ENCODE data around the gene KRTAP1-4. TPM values are rescaled to one million over a fixed set of nuclear protein-coding genes. Genes with fewer than 3 reads are reported as not detected.
A peak's percentile ranks its signal among the peaks of the same experiment; 100 is the strongest.

Gene KRTAP1-4
- total and polyA plus RNA-seq, 2 of the 4 experiments (the other 2 are of a cell fraction), result not detected

- dilution Hi-C loops (cut with HindIII; ENCODE audit: low sequenced_read_pairs, unreplicated experiment), result no loop called here
- Histone ChIP-seq H4K8ac (ENCODE audit: low read depth in 2 of 2, low read length in 2 of 2) (peak within 1 kb of the TSS; percentile 95 to 99), H3K23ac (ENCODE audit: low read depth, low read length) (peak within 1 kb of the TSS; percentile 97), H2BK20ac (ENCODE audit: low read depth, low read length) (peak within 1 kb of the TSS; percentile 100), H2AK9ac (replicated peaks; ENCODE audit: low read depth, low read length, poor library complexity) (peak within 1 kb of the TSS; percentile 18), H2BK120ac (ENCODE audit: low read depth, low read length) (peak within 1 kb of the TSS; percentile 99), H3K27ac (ENCODE audit: insufficient read depth, low read length) (peak within 1 kb of the TSS; percentile 94), H3K79me1 (ENCODE audit: low read depth in 1 of 2, low read length in 2 of 2) (no peaks in the 10 kb centered on the region), H3K36me3 (ENCODE audit: control insufficient read depth, insufficient read depth, low read length) (no peaks in the 10 kb centered on the region), H4K20me1 (ENCODE audit: insufficient read depth, low read length) (no peaks in the 10 kb centered on the region), H3K56ac (ENCODE audit: extremely low read depth, insufficient read depth, low read length) (peak within 1 kb of the TSS; percentile 86), H3K4me2 (ENCODE audit: low read depth, low read length) (peak within 1 kb of the TSS; percentile 72), H2BK15ac (ENCODE audit: low read depth, low read length) (peak within 1 kb of the TSS; percentile 53; the same call in 2 of the 3 replicates), H3K9ac (ENCODE audit: low read depth, low read length) (peak within 1 kb of the TSS; percentile 55; the same call in 1 of the 2 replicates), H3K27me3 (ENCODE audit: control insufficient read depth, insufficient read depth, low read length) (no peaks in the 10 kb centered on the region), H3K14ac (replicated peaks; ENCODE audit: low read depth, low read length) (peak within 1 kb of the TSS; percentile 96), H2AK5ac (ENCODE audit: low read depth, low read length) (peak within 1 kb of the TSS; percentile 93), H3K9me3 (ENCODE audit: control insufficient read depth, insufficient read depth, low read length) (no peaks in the 10 kb centered on the region), H3K4me3 (ENCODE audit: insufficient read depth, low read depth, low read length) (no peak within 1 kb of the TSS), H3K9me1 (ENCODE audit: insufficient read depth, low read length) (peaks cover 2% of the 10 kb centered on the region; the same call in 1 of the 2 replicates), H4K5ac (ENCODE audit: low read depth, low read length) (peak within 1 kb of the TSS; percentile 97), H3K18ac (ENCODE audit: low read depth, low read length) (peak within 1 kb of the TSS; percentile 99), H3K4ac (ENCODE audit: low read depth, low read length) (peak within 1 kb of the TSS; percentile 98), H3K4me1 (ENCODE audit: control insufficient read depth, insufficient read depth, low read length) (peaks cover 16% of the 10 kb centered on the region), H2AFZ (replicated peaks; ENCODE audit: low read length, poor library complexity) (no peak within 1 kb of the TSS), H2BK5ac (ENCODE audit: low read depth, low read length, poor library complexity, severe bottlenecking) (peak within 1 kb of the TSS; percentile 98), H4K91ac (ENCODE audit: insufficient read depth, low read depth, low read length) (peak within 1 kb of the TSS; percentile 92)
- ATAC-seq (ENCODE audit: low read depth) (peak; percentile 44), DNase-seq (peak; percentile 97)
- CTCF ChIA-PET, result interaction anchor here (1.1 to 2.1 kb wide), 2 partner anchors 21 to 262 kb away, joined by 3 to 7 read pairs; no protein-coding TSS in a partner anchor
- BruUV-seq (replicated peaks), result no TSS peak
- intact Hi-C loops (cut with micrococcal nuclease), result loop anchor here (2.0 to 5.0 kb wide), 5 partner anchors 151 to 587 kb away; no protein-coding TSS in a partner anchor
- TF ChIP-seq MAFK (IDR thresholded peaks at IDR 0.05; ENCODE audit: low read depth, low read length) (peak; percentile 79), POLR2A (IDR thresholded peaks at IDR 0.05; ENCODE audit: low read depth, low read length) (no peak), CHD1 (IDR thresholded peaks at IDR 0.05; ENCODE audit: low read depth, low read length) (no peak), BHLHE40 (IDR thresholded peaks at IDR 0.05; ENCODE audit: low read depth, low read length) (peak; percentile 78), SMC3 (IDR thresholded peaks at IDR 0.05; ENCODE audit: low read depth, low read length) (no peak), FOS (IDR thresholded peaks at IDR 0.05; ENCODE audit: low read depth, low read length) (peak; percentile 86)
- POLR2A ChIA-PET (ENCODE audit: unreplicated experiment), result interaction anchor here (3.0 kb wide), 1 partner anchor 151 kb away, joined by 12 read pairs; no protein-coding TSS in a partner anchor
- in situ Hi-C loops (cut with MboI; ENCODE audit: low sequenced_read_pairs), result no loop called here
- 52% methylated on average over 3 of the region's 6 CpGs; no CpG with 5 or more reads in 1 of the 2 experiments for WGBS, 2 experiments (ENCODE audit: extremely low coverage in 2 of 2, insufficient read length in 1 of 2)
Measured at GRCh38 chr17:41060052-41060604, 30.1 kb upstream of the KRTAP1-4 start, which contains the start of gene KRTAP2-3. KRTAP2-3 (minus strand) TSS chr17:41060114; CDS start chr17:41060050, 64 bp downstream.

Data from IMR-90 (cell line).